Liver (tissue), 9 donors: ENCODE data around the gene FOXA2. TPM values are rescaled to one million over a fixed set of nuclear protein-coding genes. Genes with fewer than 3 reads are reported as not detected.

Experiments used
- DNase-seq: peaks from one replicate; pipeline ENCODE4 v3.0.0-alpha.2; 2017; ENCODE audit warnings: low spot score
- H3K27ac ChIP-seq, 2 donors: one replicate each; pipeline ENCODE4 v1.7.0; 2013; ENCODE audit warnings: inconsistent platforms in 2 of 2, low read length in 2 of 2, control low read depth in 1 of 2, low read depth in 1 of 2, mild to moderate bottlenecking in 1 of 2
- H3K27me3 ChIP-seq, 4 donors: one replicate each; pipeline versions ENCODE4 v1.6.1 to v1.7.0; 2013; ENCODE audit warnings: low read length in 3 of 4, inconsistent platforms in 1 of 4, mild to moderate bottlenecking in 1 of 4, moderate library complexity in 1 of 4; ENCODE audit not compliant: control insufficient read depth in 4 of 4, insufficient read depth in 4 of 4
- H3K36me3 ChIP-seq, 4 donors: one replicate each; pipeline versions ENCODE4 v1.6.1 to v1.7.0; 2013; ENCODE audit warnings: low read length in 3 of 4, mild to moderate bottlenecking in 3 of 4, low read depth in 1 of 4, moderate library complexity in 1 of 4; ENCODE audit not compliant: control insufficient read depth in 4 of 4, insufficient read depth in 3 of 4
- H3K4me1 ChIP-seq, 4 donors: one replicate each; pipeline versions ENCODE4 v1.6.1 to v1.7.0; 2013; ENCODE audit warnings: low read length in 3 of 4, mild to moderate bottlenecking in 3 of 4, moderate library complexity in 1 of 4; ENCODE audit not compliant: control insufficient read depth in 4 of 4, insufficient read depth in 4 of 4
- H3K4me3 ChIP-seq, 3 donors: one replicate each; pipeline versions ENCODE4 v1.6.1 to v1.7.0; 2013; ENCODE audit warnings: low read length in 3 of 3, control low read depth in 1 of 3, low read depth in 1 of 3, mild to moderate bottlenecking in 1 of 3
- H3K9ac ChIP-seq, 2 donors: one replicate each; pipeline ENCODE4 v1.7.0; 2013; ENCODE audit warnings: low read length in 2 of 2, mild to moderate bottlenecking in 2 of 2, moderate library complexity in 2 of 2, control low read depth in 1 of 2, low read depth in 1 of 2
- H3K9me3 ChIP-seq, 4 donors: one replicate each; pipeline versions ENCODE4 v1.6.1 to v1.7.0; 2013; ENCODE audit warnings: low read length in 3 of 4; ENCODE audit not compliant: control insufficient read depth in 4 of 4
- EGR1 ChIP-seq, 2 donors: IDR thresholded peaks; 2 replicates each; pipeline ENCODE4 v1.6.1; 2016 to 2018; ENCODE audit warnings: antibody characterized with exemption in 2 of 2, low read depth in 2 of 2
- FOXA1 ChIP-seq: IDR thresholded peaks from 2 replicates; pipeline ENCODE4 v1.6.1; 2016; ENCODE audit warnings: antibody characterized with exemption
- FOXA2 ChIP-seq: IDR thresholded peaks from 2 replicates; pipeline ENCODE4 v1.6.1; 2016; ENCODE audit warnings: antibody characterized with exemption
- GABPA ChIP-seq, 2 donors: IDR thresholded peaks in 1 of 2; conservative IDR thresholded peaks in 1 of 2; 2 replicates each; pipeline ENCODE4 v1.6.1; 2016; ENCODE audit warnings: antibody characterized with exemption in 2 of 2, mild to moderate bottlenecking in 1 of 2, moderate library complexity in 1 of 2
- HNF4A ChIP-seq, 2 donors: conservative IDR thresholded peaks; 2 replicates each; pipeline ENCODE4 v1.6.1; 2016; ENCODE audit warnings: antibody characterized with exemption in 2 of 2, mild to moderate bottlenecking in 2 of 2
- HNF4G ChIP-seq: IDR thresholded peaks from 2 replicates; pipeline ENCODE4 v1.6.1; 2016; ENCODE audit warnings: antibody characterized with exemption
- JUND ChIP-seq, 2 donors: IDR thresholded peaks; 2 replicates each; pipeline ENCODE4 v1.6.1; 2016; ENCODE audit warnings: antibody characterized with exemption in 2 of 2
- NR2F2 ChIP-seq: IDR thresholded peaks from 2 replicates; pipeline ENCODE4 v1.6.1; 2016; ENCODE audit warnings: antibody characterized with exemption
- RAD21 ChIP-seq, 2 donors: IDR thresholded peaks; 2 replicates each; pipeline ENCODE4 v1.6.1; 2016; ENCODE audit warnings: antibody characterized with exemption in 2 of 2, mild to moderate bottlenecking in 2 of 2
- RXRA ChIP-seq, 2 donors: IDR thresholded peaks; 2 replicates each; pipeline ENCODE4 v1.6.1; 2017 to 2018; ENCODE audit warnings: antibody characterized with exemption in 2 of 2, mild to moderate bottlenecking in 1 of 2
- SP1 ChIP-seq: IDR thresholded peaks from 2 replicates; pipeline ENCODE4 v1.6.1; 2018; ENCODE audit warnings: antibody characterized with exemption, mild to moderate bottlenecking
- TAF1 ChIP-seq: conservative IDR thresholded peaks from 2 replicates; pipeline ENCODE4 v1.6.1; 2016; ENCODE audit warnings: antibody characterized with exemption, mild to moderate bottlenecking
- YY1 ChIP-seq: IDR thresholded peaks from 2 replicates; pipeline ENCODE4 v1.6.1; 2016; ENCODE audit warnings: antibody characterized with exemption, mild to moderate bottlenecking
- WGBS: extraction: QIAGEN DNeasy Blood & Tissue Kit; methylation state at CpG from one replicate; pipeline ENCODE4 v1.1.7; 2013; 5-methylcytosine and 5-hydroxymethylcytosine counted together
- polyA plus RNA-seq, 2 donors: library from polyadenylated mRNA; stranded (reverse) in 1 of 2; unstranded in 1 of 2; fragments of 200-250 nt in 1 of 2; fragments of >200 nt in 1 of 2; fragmentation: Nextera tagmentation in 1 of 2; extraction: Ambion mirVana in 1 of 2; gene quantifications; one replicate each; pipeline versions ENCODE4 v1.2.1 to v1.2.3, GENCODE V29; 2013 to 2015
- total RNA-seq, 2 donors: library from RNA; depleted of rRNA; stranded (reverse); fragments of >200 nt; gene quantifications; one replicate each; pipeline ENCODE4 v1.2.3, GENCODE V29; 2014
- TF ChIP-seq, protein P1 (sequence below): IDR thresholded peaks from 2 replicates; pipeline ENCODE4 v1.6.1; 2016; ENCODE audit warnings: antibody characterized with exemption
- TF ChIP-seq, protein P2 (sequence below): IDR thresholded peaks from 2 replicates; pipeline ENCODE4 v1.6.1; 2016; ENCODE audit warnings: antibody characterized with exemption, mild to moderate bottlenecking
- TF ChIP-seq, protein P3 (sequence below): IDR thresholded peaks from 2 replicates; pipeline ENCODE4 v1.6.1; 2016; ENCODE audit warnings: antibody characterized with exemption
- TF ChIP-seq, protein P4 (sequence below): IDR thresholded peaks from 2 replicates; pipeline ENCODE4 v1.6.1; 2016; ENCODE audit warnings: antibody characterized with exemption
- TF ChIP-seq, protein P5 (sequence below): fragments of 150-350 bp; IDR thresholded peaks from 2 replicates; pipeline ENCODE4 v1.5.1; 2017; ENCODE audit warnings: improper control_type of control experiment, low read depth, low read length; ENCODE audit not compliant: missing input control
- donor health status: healthy.
- donor health status: healthy.
- donor health status: healthy.
- donor health status: healthy.
- donor health status: healthy.

FOXA2 gene
- total and polyA plus RNA-seq, 4 donors: 5.2 to 12.7 (median 11.1) TPM

DNA sequence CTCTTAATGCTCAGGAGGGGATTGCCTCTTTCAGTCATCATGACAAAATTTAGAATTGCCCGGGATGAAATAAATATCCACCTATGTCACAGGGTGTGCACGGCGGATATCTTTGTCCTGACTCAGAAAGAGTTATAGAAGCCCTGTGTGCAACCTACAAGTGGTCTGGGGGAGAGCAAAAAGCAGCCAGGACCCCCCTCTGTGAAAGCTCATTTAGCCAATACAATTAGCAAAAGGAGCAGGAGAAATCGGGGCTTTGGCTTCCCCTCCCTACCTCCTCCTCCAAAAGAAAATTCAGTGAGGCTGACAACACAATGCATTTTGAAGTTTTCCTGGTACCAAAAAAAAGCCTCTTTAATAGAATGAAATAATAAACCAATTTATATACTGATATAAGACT, 21.8 kb downstream of the FOXA2 start:
- peaks cover 8 to 48% (median 35%) of the 10 kb centered on the region in 4 donors for H3K4me1 ChIP-seq
- whole genome bisulfite sequencing: 50% methylated on average over 4 of the region's 4 CpGs
- no peak overlapping the region for H3K27ac ChIP-seq
- H3K9me3 ChIP-seq: no peaks in the 10 kb centered on the region
- no peaks in the 10 kb centered on the region for H3K27me3 ChIP-seq
- H3K36me3 ChIP-seq: peaks cover 5 to 21% (median 12%) of the 10 kb centered on the region in 4 donors
- H3K4me3 ChIP-seq: no peak overlapping the region
- TF ChIP-seq FOXA2: no peak
- no peak for TF ChIP-seq EGR1 (IDR thresholded peaks at IDR 0.05; ENCODE audit: low read depth in 2 of 2)
- TF ChIP-seq FOXA1: no peak
- TF ChIP-seq JUND (IDR thresholded peaks at IDR 0.05): no peak
- no peak for TF ChIP-seq RAD21 (IDR thresholded peaks at IDR 0.05)
- TF ChIP-seq, protein P1, sequence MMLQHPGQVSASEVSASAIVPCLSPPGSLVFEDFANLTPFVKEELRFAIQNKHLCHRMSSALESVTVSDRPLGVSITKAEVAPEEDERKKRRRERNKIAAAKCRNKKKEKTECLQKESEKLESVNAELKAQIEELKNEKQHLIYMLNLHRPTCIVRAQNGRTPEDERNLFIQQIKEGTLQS: no peak
- TF ChIP-seq, protein P2, sequence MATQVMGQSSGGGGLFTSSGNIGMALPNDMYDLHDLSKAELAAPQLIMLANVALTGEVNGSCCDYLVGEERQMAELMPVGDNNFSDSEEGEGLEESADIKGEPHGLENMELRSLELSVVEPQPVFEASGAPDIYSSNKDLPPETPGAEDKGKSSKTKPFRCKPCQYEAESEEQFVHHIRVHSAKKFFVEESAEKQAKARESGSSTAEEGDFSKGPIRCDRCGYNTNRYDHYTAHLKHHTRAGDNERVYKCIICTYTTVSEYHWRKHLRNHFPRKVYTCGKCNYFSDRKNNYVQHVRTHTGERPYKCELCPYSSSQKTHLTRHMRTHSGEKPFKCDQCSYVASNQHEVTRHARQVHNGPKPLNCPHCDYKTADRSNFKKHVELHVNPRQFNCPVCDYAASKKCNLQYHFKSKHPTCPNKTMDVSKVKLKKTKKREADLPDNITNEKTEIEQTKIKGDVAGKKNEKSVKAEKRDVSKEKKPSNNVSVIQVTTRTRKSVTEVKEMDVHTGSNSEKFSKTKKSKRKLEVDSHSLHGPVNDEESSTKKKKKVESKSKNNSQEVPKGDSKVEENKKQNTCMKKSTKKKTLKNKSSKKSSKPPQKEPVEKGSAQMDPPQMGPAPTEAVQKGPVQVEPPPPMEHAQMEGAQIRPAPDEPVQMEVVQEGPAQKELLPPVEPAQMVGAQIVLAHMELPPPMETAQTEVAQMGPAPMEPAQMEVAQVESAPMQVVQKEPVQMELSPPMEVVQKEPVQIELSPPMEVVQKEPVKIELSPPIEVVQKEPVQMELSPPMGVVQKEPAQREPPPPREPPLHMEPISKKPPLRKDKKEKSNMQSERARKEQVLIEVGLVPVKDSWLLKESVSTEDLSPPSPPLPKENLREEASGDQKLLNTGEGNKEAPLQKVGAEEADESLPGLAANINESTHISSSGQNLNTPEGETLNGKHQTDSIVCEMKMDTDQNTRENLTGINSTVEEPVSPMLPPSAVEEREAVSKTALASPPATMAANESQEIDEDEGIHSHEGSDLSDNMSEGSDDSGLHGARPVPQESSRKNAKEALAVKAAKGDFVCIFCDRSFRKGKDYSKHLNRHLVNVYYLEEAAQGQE: no peak
- TF ChIP-seq, protein P3, sequence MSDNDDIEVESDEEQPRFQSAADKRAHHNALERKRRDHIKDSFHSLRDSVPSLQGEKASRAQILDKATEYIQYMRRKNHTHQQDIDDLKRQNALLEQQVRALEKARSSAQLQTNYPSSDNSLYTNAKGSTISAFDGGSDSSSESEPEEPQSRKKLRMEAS: no peak
- TF ChIP-seq, protein P4, sequence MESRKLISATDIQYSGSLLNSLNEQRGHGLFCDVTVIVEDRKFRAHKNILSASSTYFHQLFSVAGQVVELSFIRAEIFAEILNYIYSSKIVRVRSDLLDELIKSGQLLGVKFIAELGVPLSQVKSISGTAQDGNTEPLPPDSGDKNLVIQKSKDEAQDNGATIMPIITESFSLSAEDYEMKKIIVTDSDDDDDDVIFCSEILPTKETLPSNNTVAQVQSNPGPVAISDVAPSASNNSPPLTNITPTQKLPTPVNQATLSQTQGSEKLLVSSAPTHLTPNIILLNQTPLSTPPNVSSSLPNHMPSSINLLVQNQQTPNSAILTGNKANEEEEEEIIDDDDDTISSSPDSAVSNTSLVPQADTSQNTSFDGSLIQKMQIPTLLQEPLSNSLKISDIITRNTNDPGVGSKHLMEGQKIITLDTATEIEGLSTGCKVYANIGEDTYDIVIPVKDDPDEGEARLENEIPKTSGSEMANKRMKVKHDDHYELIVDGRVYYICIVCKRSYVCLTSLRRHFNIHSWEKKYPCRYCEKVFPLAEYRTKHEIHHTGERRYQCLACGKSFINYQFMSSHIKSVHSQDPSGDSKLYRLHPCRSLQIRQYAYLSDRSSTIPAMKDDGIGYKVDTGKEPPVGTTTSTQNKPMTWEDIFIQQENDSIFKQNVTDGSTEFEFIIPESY: no peak
- TF ChIP-seq TAF1: no peak
- no peak for TF ChIP-seq RXRA (IDR thresholded peaks at IDR 0.05)
- TF ChIP-seq, protein P5, sequence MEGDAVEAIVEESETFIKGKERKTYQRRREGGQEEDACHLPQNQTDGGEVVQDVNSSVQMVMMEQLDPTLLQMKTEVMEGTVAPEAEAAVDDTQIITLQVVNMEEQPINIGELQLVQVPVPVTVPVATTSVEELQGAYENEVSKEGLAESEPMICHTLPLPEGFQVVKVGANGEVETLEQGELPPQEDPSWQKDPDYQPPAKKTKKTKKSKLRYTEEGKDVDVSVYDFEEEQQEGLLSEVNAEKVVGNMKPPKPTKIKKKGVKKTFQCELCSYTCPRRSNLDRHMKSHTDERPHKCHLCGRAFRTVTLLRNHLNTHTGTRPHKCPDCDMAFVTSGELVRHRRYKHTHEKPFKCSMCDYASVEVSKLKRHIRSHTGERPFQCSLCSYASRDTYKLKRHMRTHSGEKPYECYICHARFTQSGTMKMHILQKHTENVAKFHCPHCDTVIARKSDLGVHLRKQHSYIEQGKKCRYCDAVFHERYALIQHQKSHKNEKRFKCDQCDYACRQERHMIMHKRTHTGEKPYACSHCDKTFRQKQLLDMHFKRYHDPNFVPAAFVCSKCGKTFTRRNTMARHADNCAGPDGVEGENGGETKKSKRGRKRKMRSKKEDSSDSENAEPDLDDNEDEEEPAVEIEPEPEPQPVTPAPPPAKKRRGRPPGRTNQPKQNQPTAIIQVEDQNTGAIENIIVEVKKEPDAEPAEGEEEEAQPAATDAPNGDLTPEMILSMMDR: no peak
- no peak for TF ChIP-seq NR2F2
- no peak for TF ChIP-seq SP1
- no peak for TF ChIP-seq HNF4A (conservative IDR thresholded peaks at IDR 0.05)
- no peak for TF ChIP-seq YY1
- no peak for TF ChIP-seq HNF4G
- TF ChIP-seq GABPA (IDR thresholded peaks at IDR 0.05 in 1 of 2, conservative IDR thresholded peaks at IDR 0.05 in 1 of 2): no peak
- DNase-seq: no peak
- no peak overlapping the region for H3K9ac ChIP-seq
